Sigmoid colon (tissue), 7 donors: ENCODE measurements around the gene TM4SF5. TPM values are rescaled to one million over a fixed set of nuclear protein-coding genes. Genes with fewer than 3 reads are reported as not detected.

Source experiments
- DNase-seq: peaks from one replicate; pipeline ENCODE4 v3.0.0-alpha.2; 2019
- H3K27ac ChIP-seq, 4 donors: fragments of 200-600 bp; sonication (generic); one replicate each; pipeline ENCODE4 v1.5.1; 2016 to 2019; ENCODE audit warnings: mild to moderate bottlenecking in 1 of 4
- H3K27me3 ChIP-seq, 3 donors: fragments of 200-600 bp; sonication (generic); one replicate each; pipeline ENCODE4 v1.5.1; 2019; ENCODE audit warnings: mild to moderate bottlenecking in 1 of 3
- H3K36me3 ChIP-seq, 4 donors: fragments of 200-600 bp; sonication (generic); one replicate each; pipeline ENCODE4 v1.5.1; 2016 to 2019
- H3K4me1 ChIP-seq, 4 donors: fragments of 200-600 bp; sonication (generic); one replicate each; pipeline ENCODE4 v1.5.1; 2017 to 2019
- H3K4me3 ChIP-seq, 4 donors: fragments of 200-600 bp; sonication (generic); one replicate each; pipeline ENCODE4 v1.5.1; 2017 to 2019; ENCODE audit warnings: mild to moderate bottlenecking in 2 of 4, moderate library complexity in 1 of 4
- H3K9me3 ChIP-seq, 4 donors: fragments of 200-600 bp in 3 of 4; sonication (generic) in 3 of 4; one replicate each; pipeline versions ENCODE4 v1.5.1 to v1.6.1; 2013 to 2019
- CTCF ChIP-seq, 4 experiments: fragments of 450-650 bp in 3 of 4; fragments of 200-600 bp in 1 of 4; IDR thresholded peaks; one replicate each; pipeline ENCODE4 v1.5.1; 2016 to 2019; ENCODE audit warnings: antibody characterized with exemption in 4 of 4, mild to moderate bottlenecking in 3 of 4, moderate library complexity in 2 of 4
- EP300 ChIP-seq, 4 donors: sonication (generic); formaldehyde crosslinking; IDR thresholded peaks; one replicate each; pipeline ENCODE4 v1.6.1; 2017; ENCODE audit warnings: antibody characterized with exemption in 4 of 4
- POLR2A ChIP-seq, 2 donors: fragments of 450-650 bp; IDR thresholded peaks; one replicate each; pipeline ENCODE4 v1.6.1; 2016; ENCODE audit warnings: antibody characterized with exemption in 2 of 2, mild to moderate bottlenecking in 2 of 2, moderate library complexity in 2 of 2
- POLR2AphosphoS5 ChIP-seq, 4 donors: sonication (generic); formaldehyde crosslinking; IDR thresholded peaks; one replicate each; pipeline ENCODE4 v1.6.1; 2017; ENCODE audit warnings: antibody characterized with exemption in 4 of 4
- WGBS, 2 donors: extraction: QIAGEN DNeasy Blood & Tissue Kit; methylation state at CpG; one replicate each; pipeline ENCODE4 v1.1.7; 2013; 5-methylcytosine and 5-hydroxymethylcytosine counted together
- intact Hi-C: fragments of 100-400 bp; cut with DNase I; formaldehyde crosslinking; loops from one replicate; pipeline ENCODE4 v1.15.1; 2023
- polyA plus RNA-seq, 3 donors: library from polyadenylated mRNA; stranded (reverse); fragments of 200-250 nt; gene quantifications; one replicate each; pipeline ENCODE4 v1.2.3, GENCODE V29; 2013
- total RNA-seq, 4 donors: library from RNA; depleted of rRNA; stranded (reverse); fragments of >200 nt; gene quantifications; one replicate each; pipeline ENCODE4 v1.1.0, GENCODE V29; 2016
- donor health status: healthy with polysubstance abuse.
- donor health status: Bipolar disorder and iron deficiency.
- donor health status: healthy.

TM4SF5 gene
- total and polyA plus RNA-seq, 7 donors = 7.8 to 19.2 (median 11.1) TPM; not detected in 4

DNA sequence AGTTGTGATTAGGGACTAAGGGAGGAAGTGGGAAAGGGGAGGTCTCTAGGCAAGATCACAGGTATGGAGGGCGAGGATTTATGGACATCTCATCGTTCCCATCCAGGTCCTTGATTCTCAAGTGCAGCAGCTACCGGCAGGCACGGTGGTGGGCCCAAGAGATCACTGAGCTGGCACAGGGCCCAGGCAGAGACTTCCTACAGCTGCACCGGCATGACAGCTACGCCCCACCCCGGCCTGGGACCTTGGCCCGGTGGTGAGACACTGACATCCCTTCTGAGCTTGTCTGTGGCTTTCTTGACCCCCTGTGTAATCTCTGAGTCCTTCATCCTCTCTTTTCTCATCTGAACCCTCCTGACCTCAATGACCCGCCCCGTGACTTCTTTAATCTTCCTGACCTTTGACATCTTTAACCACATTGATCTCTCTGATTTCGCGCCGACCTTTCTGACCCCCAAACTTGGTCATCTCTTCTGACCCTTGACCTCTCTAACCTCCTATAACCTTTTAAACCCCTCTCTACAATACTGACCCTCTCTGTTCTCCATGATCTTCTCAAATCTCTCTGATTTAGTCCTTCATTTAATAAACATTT, 39.1 kb downstream of the TM4SF5 start:
- no peak overlapping the region for H3K4me3 ChIP-seq
- intact Hi-C loops = no loop called here
- H3K4me1 ChIP-seq = peaks cover 0 to 26% (median 20%) of the 10 kb centered on the region in 4 donors
- no peak for DNase-seq
- WGBS, 2 donors = 60 to 64% methylated on average over 13 of the region's 13 CpGs
- H3K27me3 ChIP-seq = no peaks in the 10 kb centered on the region
- TF ChIP-seq EP300 (IDR thresholded peaks at IDR 0.05) (no peak), CTCF (IDR thresholded peaks at IDR 0.05) (no peak), POLR2A (IDR thresholded peaks at IDR 0.05) (no peak), POLR2AphosphoS5 (IDR thresholded peaks at IDR 0.05) (no peak)
- H3K9me3 ChIP-seq = no peaks in the 10 kb centered on the region
- H3K36me3 ChIP-seq = peaks cover 0 to 24% (median 3%) of the 10 kb centered on the region in 4 donors
- no peak overlapping the region for H3K27ac ChIP-seq

GRCh38 chr17:4811471-4811870, 39.8 kb downstream of the TM4SF5 start:
- intact Hi-C loops = no loop called here
- 89 to 92% methylated on average over 12 of the region's 12 CpGs for WGBS, 2 donors
- H3K27me3 ChIP-seq = no peaks in the 10 kb centered on the region
- H3K27ac ChIP-seq = no peak overlapping the region
- peaks cover 2 to 31% (median 4%) of the 10 kb centered on the region in 4 donors for H3K36me3 ChIP-seq
- TF ChIP-seq POLR2A (IDR thresholded peaks at IDR 0.05) (no peak), CTCF (IDR thresholded peaks at IDR 0.05) (no peak), POLR2AphosphoS5 (IDR thresholded peaks at IDR 0.05) (no peak), EP300 (IDR thresholded peaks at IDR 0.05) (no peak)
- peaks cover 0 to 19% (median 13%) of the 10 kb centered on the region in 4 donors for H3K4me1 ChIP-seq
- no peaks in the 10 kb centered on the region for H3K9me3 ChIP-seq
- DNase-seq = no peak
- H3K4me3 ChIP-seq = no peak overlapping the region

GRCh38 chr17:4812690-4813089, 41.0 kb downstream of the TM4SF5 start:
- Histone ChIP-seq H3K4me1 (peaks cover 0 to 13% (median 10%) of the 10 kb centered on the region in 4 donors), H3K27ac (no peak overlapping the region), H3K36me3 (peaks cover 5 to 42% (median 10%) of the 10 kb centered on the region in 4 donors), H3K27me3 (no peaks in the 10 kb centered on the region), H3K4me3 (no peak overlapping the region), H3K9me3 (no peaks in the 10 kb centered on the region)
- no peak for DNase-seq
- intact Hi-C loops = no loop called here
- no peak for TF ChIP-seq POLR2A (IDR thresholded peaks at IDR 0.05)
- no peak for TF ChIP-seq POLR2AphosphoS5 (IDR thresholded peaks at IDR 0.05)
- no peak for TF ChIP-seq CTCF (IDR thresholded peaks at IDR 0.05)
- TF ChIP-seq EP300 (IDR thresholded peaks at IDR 0.05) = no peak
- 91 to 94% methylated on average over 7 of the region's 7 CpGs for WGBS, 2 donors

- intact Hi-C loops = no loop called here
Observed at GRCh38 chr17:4815043-4815675, 43.5 kb downstream of the TM4SF5 start.

More at GRCh38 chr17:4815043-4815675, 43.5 kb downstream of the TM4SF5 start:
- H3K4me1 ChIP-seq = no peaks in the 10 kb centered on the region
- TF ChIP-seq CTCF (IDR thresholded peaks at IDR 0.05) (no peak), POLR2AphosphoS5 (IDR thresholded peaks at IDR 0.05) (no peak), EP300 (IDR thresholded peaks at IDR 0.05) (no peak), POLR2A (IDR thresholded peaks at IDR 0.05) (no peak)
- H3K27me3 ChIP-seq = no peaks in the 10 kb centered on the region
- no peak for DNase-seq
- 83% methylated on average over 7 of the region's 7 CpGs for WGBS, 2 donors
- H3K36me3 ChIP-seq = peaks cover 10 to 44% (median 10%) of the 10 kb centered on the region in 4 donors
- no peak overlapping the region for H3K4me3 ChIP-seq
- H3K9me3 ChIP-seq = no peaks in the 10 kb centered on the region
- H3K27ac ChIP-seq = no peak overlapping the region
